GM10248 (cell line): ENCODE results near the gene COPB2.

Experiments
- CTCF ChIA-PET: fragments of 300-600 bp; sonication (Branson Sonifier 250); formaldehyde crosslinking; extraction: SDS; loops from one replicate; lab custom pipeline; 2021; ENCODE audit warnings: antibody characterized with exemption; lab: Yijun Ruan, JAX
- POLR2A ChIA-PET: fragments of 350-650 bp; sonication (Branson Sonifier 250); formaldehyde crosslinking; extraction: SDS; loops from one replicate; lab custom pipeline; 2020; ENCODE audit warnings: antibody characterized with exemption; lab: Yijun Ruan, JAX
- DNase-seq: peaks from one replicate; pipeline ENCODE4 v3.0.0; 2012; ENCODE audit errors: extremely low spot score
- TF ChIP-seq, protein P1 (sequence below): IDR thresholded peaks from 2 replicates; pipeline ENCODE4 v1.5.1; 2012; ENCODE audit warnings: mild to moderate bottlenecking, low read depth; ENCODE audit errors: extremely low read depth, missing control alignments, control extremely low read depth

Gene COPB2

DNA sequence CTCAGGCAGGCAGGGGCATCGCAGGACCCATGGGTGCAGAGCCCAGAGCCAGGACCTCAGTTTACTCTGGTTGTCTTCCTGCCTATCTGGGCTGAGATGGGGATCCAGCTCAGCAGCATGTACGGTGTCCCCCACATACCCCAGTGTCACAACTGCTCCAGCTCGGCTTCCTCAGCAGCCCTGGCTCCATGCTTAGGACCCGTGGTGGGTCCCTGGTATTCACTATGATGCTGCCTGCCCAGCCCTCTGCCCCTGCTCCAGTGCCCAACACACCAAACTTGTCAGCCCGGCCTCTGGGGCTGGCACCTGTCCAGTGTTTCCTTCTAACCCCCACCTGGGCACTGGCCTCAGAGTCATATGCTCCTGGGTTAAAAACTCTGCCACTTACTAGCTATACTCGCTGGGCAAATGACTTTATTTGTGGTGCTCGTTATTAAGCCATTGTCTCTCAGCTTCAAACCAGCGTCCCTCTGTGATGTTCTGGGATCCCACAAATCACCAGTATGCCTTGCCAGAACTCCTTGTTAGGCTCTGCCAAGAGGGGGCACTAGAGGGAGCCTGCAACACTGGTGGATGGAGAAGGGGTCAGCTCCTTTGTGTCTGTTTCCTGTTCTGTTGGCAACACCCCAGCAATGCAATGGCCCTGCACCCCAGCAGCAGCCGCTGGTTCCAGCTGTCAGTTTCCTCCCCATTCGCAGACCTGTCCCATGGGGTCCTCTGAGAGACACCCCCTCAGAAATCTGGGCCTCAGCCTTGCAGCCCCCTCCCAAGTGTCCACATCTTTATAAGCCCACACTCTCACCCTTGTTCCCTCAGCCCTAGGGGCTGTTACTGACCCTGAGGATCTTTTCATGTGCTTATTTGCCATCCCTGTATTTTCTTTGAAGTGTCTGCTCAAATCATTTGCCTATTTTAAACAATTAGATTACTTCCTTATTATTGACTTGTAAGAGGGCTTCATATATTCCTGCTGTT lies 69.7 kb downstream of the COPB2 start:
- TF ChIP-seq, protein P1, sequence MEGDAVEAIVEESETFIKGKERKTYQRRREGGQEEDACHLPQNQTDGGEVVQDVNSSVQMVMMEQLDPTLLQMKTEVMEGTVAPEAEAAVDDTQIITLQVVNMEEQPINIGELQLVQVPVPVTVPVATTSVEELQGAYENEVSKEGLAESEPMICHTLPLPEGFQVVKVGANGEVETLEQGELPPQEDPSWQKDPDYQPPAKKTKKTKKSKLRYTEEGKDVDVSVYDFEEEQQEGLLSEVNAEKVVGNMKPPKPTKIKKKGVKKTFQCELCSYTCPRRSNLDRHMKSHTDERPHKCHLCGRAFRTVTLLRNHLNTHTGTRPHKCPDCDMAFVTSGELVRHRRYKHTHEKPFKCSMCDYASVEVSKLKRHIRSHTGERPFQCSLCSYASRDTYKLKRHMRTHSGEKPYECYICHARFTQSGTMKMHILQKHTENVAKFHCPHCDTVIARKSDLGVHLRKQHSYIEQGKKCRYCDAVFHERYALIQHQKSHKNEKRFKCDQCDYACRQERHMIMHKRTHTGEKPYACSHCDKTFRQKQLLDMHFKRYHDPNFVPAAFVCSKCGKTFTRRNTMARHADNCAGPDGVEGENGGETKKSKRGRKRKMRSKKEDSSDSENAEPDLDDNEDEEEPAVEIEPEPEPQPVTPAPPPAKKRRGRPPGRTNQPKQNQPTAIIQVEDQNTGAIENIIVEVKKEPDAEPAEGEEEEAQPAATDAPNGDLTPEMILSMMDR = no peak
- CTCF ChIA-PET = interaction anchor here (0.6 to 4.1 kb wide), 6 partner anchors 10 to 318 kb away, joined by 3 to 23 read pairs (median 6); no protein-coding TSS in a partner anchor
- POLR2A ChIA-PET = interaction anchor here (0.6 kb wide), 1 partner anchor 384 kb away, joined by 5 read pairs; no protein-coding TSS in a partner anchor
- no peak for DNase-seq

DNA sequence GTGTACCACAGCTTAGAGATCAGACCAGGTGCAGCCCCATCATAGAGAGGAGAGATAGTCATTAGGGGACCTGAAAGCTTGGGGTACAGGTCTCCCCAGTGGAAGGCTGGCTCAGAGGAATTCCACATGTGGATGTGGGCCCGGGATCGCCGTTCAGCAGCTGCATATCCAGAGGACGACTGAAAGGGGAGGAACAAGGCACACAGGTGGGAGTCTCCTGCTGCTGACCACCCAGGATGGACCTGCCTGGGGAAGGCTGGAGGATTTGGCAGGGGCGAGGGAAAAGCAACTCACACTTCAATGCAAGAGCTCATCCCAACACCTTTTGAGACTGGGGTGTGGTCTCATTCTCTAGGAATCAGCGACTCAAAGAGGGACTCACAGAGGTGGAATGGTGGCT lies 70.6 kb downstream of the COPB2 start:
- TF ChIP-seq, protein P1 = no peak
- ChIA-PET POLR2A (no interaction called here), CTCF (interaction anchor here (1.0 to 4.1 kb wide), 6 partner anchors 11 to 206 kb away, joined by 3 to 23 read pairs (median 6); no protein-coding TSS in a partner anchor)
- DNase-seq = no peak

DNA sequence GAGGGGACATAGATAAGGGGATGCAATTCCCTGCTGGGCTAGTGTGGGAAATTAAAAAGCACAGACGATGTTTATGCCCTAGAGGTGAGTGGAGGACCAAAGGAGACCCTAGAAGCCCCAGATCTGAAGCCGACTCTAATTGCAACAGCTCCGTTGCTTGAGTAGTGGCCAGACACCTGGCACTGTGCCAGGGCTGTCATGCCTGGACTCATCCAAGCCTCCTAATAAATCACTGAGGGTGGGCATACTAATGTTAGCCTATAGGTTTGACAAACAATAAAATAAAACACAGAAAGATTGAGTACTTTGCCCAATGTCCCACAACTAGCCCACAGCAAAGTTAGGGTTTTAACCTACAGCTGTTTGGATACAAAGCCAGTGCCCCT lies 71.0 kb downstream of the COPB2 start:
- TF ChIP-seq, protein P1 = no peak
- DNase-seq = no peak
- POLR2A ChIA-PET = no interaction called here
- CTCF ChIA-PET = interaction anchor here (1.0 to 4.1 kb wide), 6 partner anchors 11 to 206 kb away, joined by 3 to 23 read pairs (median 6); no protein-coding TSS in a partner anchor

DNA sequence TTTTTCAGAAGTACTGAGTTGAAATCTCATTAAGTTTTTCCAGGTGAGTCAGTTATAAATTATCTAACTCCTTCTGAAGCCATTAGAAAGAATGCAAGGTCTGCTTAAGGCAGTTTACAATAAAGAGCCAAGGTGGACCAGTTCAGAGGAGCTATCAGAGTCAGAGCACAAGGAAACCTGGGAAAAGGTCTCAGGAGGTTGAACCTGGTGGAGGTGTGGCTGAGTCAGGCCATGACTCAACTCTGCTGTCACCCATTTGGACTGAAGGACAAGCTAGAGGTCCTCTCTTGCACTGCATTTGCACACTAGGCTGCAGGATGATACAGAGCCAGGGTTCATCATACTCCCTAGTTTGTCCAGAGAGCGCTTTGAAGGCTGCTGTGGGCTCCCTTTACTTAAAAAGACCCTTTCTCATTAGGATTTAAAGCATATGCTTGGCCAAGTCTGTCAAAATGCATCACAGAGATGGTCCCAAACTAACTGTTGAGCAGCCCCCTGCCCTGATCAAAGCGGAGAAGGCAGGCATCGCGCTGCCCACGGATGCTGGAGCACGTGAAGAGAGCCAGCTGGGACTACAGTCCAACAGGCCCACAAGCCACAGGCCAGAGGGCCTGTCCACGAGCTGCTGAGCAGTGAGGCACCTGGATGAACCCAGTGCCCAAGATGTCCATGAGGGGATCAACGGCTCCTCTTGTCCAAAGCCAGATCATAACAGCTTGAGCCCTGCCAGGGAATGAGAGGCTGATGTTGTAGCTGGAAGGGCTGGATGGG lies 71.6 kb downstream of the COPB2 start:
- CTCF ChIA-PET = interaction anchor here (1.0 to 4.1 kb wide), 6 partner anchors 12 to 205 kb away, joined by 3 to 23 read pairs (median 6); no protein-coding TSS in a partner anchor
- no peak for DNase-seq
- TF ChIP-seq, protein P1 = no peak
- POLR2A ChIA-PET = no interaction called here

DNA sequence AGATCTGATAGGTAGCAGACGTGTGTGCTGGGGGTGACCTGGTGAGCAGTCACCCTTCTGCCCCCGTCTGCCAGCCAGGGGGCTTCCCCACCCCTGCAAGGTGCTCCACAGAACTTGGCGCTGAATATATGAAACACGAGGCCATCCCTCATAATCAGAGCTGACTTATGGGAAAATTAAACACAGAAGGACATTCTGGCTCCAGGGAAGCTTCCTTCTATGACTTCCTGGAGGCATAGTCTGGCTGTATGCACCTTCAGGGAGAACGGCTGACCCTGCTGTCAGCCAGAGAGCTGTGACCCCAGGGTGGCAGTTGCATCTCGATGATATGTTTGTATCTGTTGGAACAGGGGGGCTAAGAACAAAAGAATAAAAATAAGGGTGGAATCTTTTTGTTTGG lies 72.2 kb downstream of the COPB2 start:
- no peak for DNase-seq
- POLR2A ChIA-PET = no interaction called here
- TF ChIP-seq, protein P1 = no peak
- CTCF ChIA-PET = interaction anchor here (1.0 to 4.1 kb wide), 3 partner anchors 12 to 18 kb away, joined by 4 to 23 read pairs (median 9); no protein-coding TSS in a partner anchor

DNA sequence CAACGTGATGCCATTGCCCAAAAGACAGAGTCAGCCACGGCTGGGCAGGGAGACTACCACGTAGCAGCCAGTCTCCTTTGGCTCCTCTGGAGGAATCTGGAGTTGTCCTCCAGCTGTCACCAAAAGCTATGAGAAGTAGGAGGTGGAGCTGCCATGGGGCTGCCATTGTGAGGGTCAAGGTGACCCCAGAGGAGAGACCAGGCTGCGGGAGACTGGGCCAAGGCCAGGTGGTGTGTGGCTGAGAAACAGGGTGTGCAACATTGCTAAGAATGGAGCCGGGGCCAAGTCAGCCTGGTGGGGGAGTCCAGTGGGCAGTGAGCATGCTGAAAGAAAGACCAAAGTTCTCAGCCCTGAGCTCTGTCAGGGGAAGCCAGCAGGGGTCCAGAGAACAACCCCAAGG lies 75.5 kb downstream of the COPB2 start:
- TF ChIP-seq, protein P1 = no peak
- CTCF ChIA-PET = interaction anchor here (1.4 kb wide), 2 partner anchors 17 to 202 kb away, joined by 4 to 5 read pairs; no protein-coding TSS in a partner anchor
- POLR2A ChIA-PET = no interaction called here
- no peak for DNase-seq
